ENCODE measurements around the gene WDR83.
"Not testable (repeated sequence)": the region's sequence is repeated elsewhere in the genome, so short reads cannot be mapped to it uniquely, and the experiment has no call there.

The WDR83 gene

GRCh38 chr19:12656899-12657571 lies 9.6 kb upstream of the WDR83 start:
- no peak for DNase-seq

GRCh38 chr19:12657966-12658365 lies 8.6 kb upstream of the WDR83 start:
- no peak for DNase-seq

- DNase-seq: no peak
Measured at GRCh38 chr19:12660980-12661379, 5.6 kb upstream of the WDR83 start.

GRCh38 chr19:12664406-12665280 lies 2.0 kb upstream of the WDR83 start:
- DNase-seq: peak; percentile 10

- DNase-seq: no peak
Measured at GRCh38 chr19:12665281-12665573, 1.4 kb upstream of the WDR83 start.

GRCh38 chr19:12665671-12666264 lies 839 bp upstream of the WDR83 start:
- DNase-seq: peak; percentile 9

- DNase-seq: no peak
Measured at GRCh38 chr19:12667731-12668302, 1.2 kb downstream of the WDR83 start.

- DNase-seq: no peak
Measured at GRCh38 chr19:12668346-12668745, 1.7 kb downstream of the WDR83 start.

GRCh38 chr19:12668932-12669269 lies 2.3 kb downstream of the WDR83 start:
- DNase-seq: peak; percentile 38

- DNase-seq: peak; percentile 80
Measured at GRCh38 chr19:12669270-12670158, 2.9 kb downstream of the WDR83 start.

- no peak for DNase-seq
Measured at GRCh38 chr19:12670159-12670928, 3.7 kb downstream of the WDR83 start.

- no peak for DNase-seq
Measured at GRCh38 chr19:12672744-12673143, 6.1 kb downstream of the WDR83 start.

GRCh38 chr19:12675399-12675798 lies 8.8 kb downstream of the WDR83 start:
- no peak for DNase-seq

GRCh38 chr19:12675940-12676339 lies 9.3 kb downstream of the WDR83 start:
- DNase-seq: no peak

GRCh38 chr19:12676384-12676792 lies 9.8 kb downstream of the WDR83 start:
- peak; percentile 73 for DNase-seq

- no peak for DNase-seq
Measured at GRCh38 chr19:12676928-12677327, 10.3 kb downstream of the WDR83 start.

- DNase-seq: not testable (repeated sequence)
Measured at GRCh38 chr19:12678039-12678438, 11.4 kb downstream of the WDR83 start.

GRCh38 chr19:12680034-12680433 lies 13.4 kb downstream of the WDR83 start:
- DNase-seq: no peak

GRCh38 chr19:12681074-12681987 lies 14.7 kb downstream of the WDR83 start, which contains the start of gene DHPS:
TSS of gene DHPS (minus strand) at chr19:12681880. CDS start at chr19:12681766, 114 bp downstream.
- peak; percentile 98 for DNase-seq

GRCh38 chr19:12685831-12686230 lies 19.2 kb downstream of the WDR83 start:
- DNase-seq: no peak

Measured in fibroblast of skin of back (primary cell).